ENCODE results near the gene ANKRD10. TPM values are rescaled to one million over a fixed set of nuclear protein-coding genes. Genes with fewer than 3 reads are reported as not detected.

The ANKRD10 gene
- total RNA-seq, 1 donor from 2014 or later, result 228 TPM

GRCh38 chr13:110884517-110884916 lies 30.4 kb downstream of the ANKRD10 start:
- Mint-ChIP-seq H3K36me3 (ENCODE audit: insufficient read depth) (peaks cover 6% of the 10 kb centered on the region), H3K9me3 (ENCODE audit: low read depth) (no peaks in the 10 kb centered on the region), H3K27ac (no peak overlapping the region), H3K27me3 (no peaks in the 10 kb centered on the region), H3K4me3 (ENCODE audit: low read depth) (no peak overlapping the region), H3K4me1 (ENCODE audit: low read depth) (peaks cover 24% of the 10 kb centered on the region)
- no peak for DNase-seq (ENCODE audit: low spot score, unreplicated experiment)
- TF ChIP-seq CTCF (IDR thresholded peaks at IDR 0.05; ENCODE audit: unreplicated experiment), result no peak

GRCh38 chr13:110883542-110883941 lies 31.3 kb downstream of the ANKRD10 start:
- TF ChIP-seq CTCF (IDR thresholded peaks at IDR 0.05; ENCODE audit: unreplicated experiment), result no peak
- Mint-ChIP-seq H3K4me1 (ENCODE audit: low read depth) (peaks cover 24% of the 10 kb centered on the region), H3K36me3 (ENCODE audit: insufficient read depth) (peaks cover 4% of the 10 kb centered on the region)

GRCh38 chr13:110882972-110883371 lies 31.9 kb downstream of the ANKRD10 start:
- Mint-ChIP-seq H3K4me3 (ENCODE audit: low read depth) (no peak overlapping the region), H3K27me3 (no peaks in the 10 kb centered on the region), H3K27ac (no peak overlapping the region), H3K9me3 (ENCODE audit: low read depth) (no peaks in the 10 kb centered on the region), H3K4me1 (ENCODE audit: low read depth) (peaks cover 24% of the 10 kb centered on the region), H3K36me3 (ENCODE audit: insufficient read depth) (peaks cover 4% of the 10 kb centered on the region)
- DNase-seq (ENCODE audit: low spot score, unreplicated experiment), result no peak
- no peak for TF ChIP-seq CTCF (IDR thresholded peaks at IDR 0.05; ENCODE audit: unreplicated experiment)

More at GRCh38 chr13:110883542-110883941, 31.3 kb downstream of the ANKRD10 start:
- no peak overlapping the region for H3K4me3 Mint-ChIP-seq (ENCODE audit: low read depth)
- H3K27me3 Mint-ChIP-seq, result no peaks in the 10 kb centered on the region
- no peak for DNase-seq (ENCODE audit: low spot score, unreplicated experiment)
- peak overlapping the region; percentile 29 for H3K27ac Mint-ChIP-seq
- H3K9me3 Mint-ChIP-seq (ENCODE audit: low read depth), result no peaks in the 10 kb centered on the region

GRCh38 chr13:110881839-110882627 lies 32.8 kb downstream of the ANKRD10 start:
- TF ChIP-seq CTCF (IDR thresholded peaks at IDR 0.05; ENCODE audit: unreplicated experiment), result no peak
- peaks cover 21% of the 10 kb centered on the region for H3K4me1 Mint-ChIP-seq (ENCODE audit: low read depth)
- peak overlapping the region; percentile 9 for H3K27ac Mint-ChIP-seq
- H3K36me3 Mint-ChIP-seq (ENCODE audit: insufficient read depth), result peaks cover 4% of the 10 kb centered on the region
- no peak overlapping the region for H3K4me3 Mint-ChIP-seq (ENCODE audit: low read depth)
- H3K27me3 Mint-ChIP-seq, result no peaks in the 10 kb centered on the region
- no peaks in the 10 kb centered on the region for H3K9me3 Mint-ChIP-seq (ENCODE audit: low read depth)
- no peak for DNase-seq (ENCODE audit: low spot score, unreplicated experiment)

- Mint-ChIP-seq H3K27ac (no peak overlapping the region), H3K9me3 (ENCODE audit: low read depth) (peaks cover 3% of the 10 kb centered on the region), H3K36me3 (ENCODE audit: insufficient read depth) (peaks cover 4% of the 10 kb centered on the region), H3K27me3 (no peaks in the 10 kb centered on the region), H3K4me3 (ENCODE audit: low read depth) (no peak overlapping the region), H3K4me1 (ENCODE audit: low read depth) (peaks cover 12% of the 10 kb centered on the region)
- no peak for DNase-seq (ENCODE audit: low spot score, unreplicated experiment)
- TF ChIP-seq CTCF (IDR thresholded peaks at IDR 0.05; ENCODE audit: unreplicated experiment), result no peak
These were observed 34.2 kb downstream of the ANKRD10 start for GRCh38 chr13:110880627-110881026.
